Cardiac muscle cell (in vitro differentiated cells and primary cell): ENCODE measurements around the gene DNAJB13. TPM values are rescaled to one million over a fixed set of nuclear protein-coding genes. Genes with fewer than 3 reads are reported as not detected.

Experiments used
- DNase-seq, 2 donors: peaks; one replicate each; pipeline versions ENCODE4 v3.0.0 to v3.0.0-alpha.2; 2010 to 2017; ENCODE audit warnings: low read depth in 1 of 2, low spot score in 1 of 2
- H3K27ac ChIP-seq: fragments of 200-600 bp; sonication (generic); 2 replicates; pipeline ENCODE4 v1.5.1; 2016
- H3K27me3 ChIP-seq: fragments of 200-600 bp; sonication (generic); 2 replicates; pipeline ENCODE4 v1.6.0; 2016; ENCODE audit warnings: control low read depth
- H3K36me3 ChIP-seq: fragments of 200-600 bp; sonication (generic); 2 replicates; pipeline ENCODE4 v1.5.1; 2016; ENCODE audit warnings: control low read depth
- H3K4me1 ChIP-seq: fragments of 200-600 bp; sonication (generic); 2 replicates; pipeline ENCODE4 v1.8.1; 2017; ENCODE audit warnings: low read depth, mild to moderate bottlenecking, mixed run types
- H3K4me3 ChIP-seq: fragments of 200-600 bp; sonication (generic); 2 replicates; pipeline ENCODE4 v1.5.1; 2016; ENCODE audit warnings: mild to moderate bottlenecking
- H3K9me3 ChIP-seq: fragments of 200-600 bp; sonication (generic); 2 replicates; pipeline ENCODE4 v1.5.1; 2017; ENCODE audit warnings: low read depth, mild to moderate bottlenecking, control low read depth
- CTCF ChIP-seq: IDR thresholded peaks from 2 replicates; pipeline ENCODE4 v1.5.1; 2012; ENCODE audit warnings: low read depth, mild to moderate bottlenecking, low read length
- polyA plus RNA-seq: library from polyadenylated mRNA; unstranded; fragments of >200 nt; fragmentation: Nextera tagmentation; extraction: Ambion mirVana; gene quantifications from 2 replicates; pipeline ENCODE4 v1.2.1, GENCODE V29; 2016
- total RNA-seq: library from RNA; depleted of rRNA; stranded (reverse); fragments of >200 nt; gene quantifications from 2 replicates; pipeline ENCODE4 v1.2.3, GENCODE V29; 2016

The DNAJB13 gene
- total and polyA plus RNA-seq, 2 experiments from 2014 or later = 0.24 TPM; not detected in 1

- DNase-seq = no peak
- no peaks in the 10 kb centered on the region for H3K9me3 ChIP-seq
- H3K27me3 ChIP-seq = no peaks in the 10 kb centered on the region
- no peak overlapping the region for H3K27ac ChIP-seq
- no peak overlapping the region for H3K4me3 ChIP-seq
- TF ChIP-seq CTCF = no peak
- peaks cover 4% of the 10 kb centered on the region for H3K36me3 ChIP-seq
- peaks cover 24% of the 10 kb centered on the region for H3K4me1 ChIP-seq
Measured at GRCh38 chr11:74004759-74005615, 54.2 kb downstream of the DNAJB13 start.

- no peak overlapping the region for H3K27ac ChIP-seq
- H3K4me3 ChIP-seq = no peak overlapping the region
- H3K9me3 ChIP-seq = no peaks in the 10 kb centered on the region
- peaks cover 4% of the 10 kb centered on the region for H3K36me3 ChIP-seq
- DNase-seq = no peak
- H3K27me3 ChIP-seq = no peaks in the 10 kb centered on the region
- no peak for TF ChIP-seq CTCF
- peaks cover 32% of the 10 kb centered on the region for H3K4me1 ChIP-seq
Measured at GRCh38 chr11:74005721-74006517, 55.1 kb downstream of the DNAJB13 start.

- Histone ChIP-seq H3K4me1 (peaks cover 36% of the 10 kb centered on the region), H3K9me3 (no peaks in the 10 kb centered on the region), H3K36me3 (peaks cover 4% of the 10 kb centered on the region), H3K4me3 (no peak overlapping the region), H3K27me3 (no peaks in the 10 kb centered on the region), H3K27ac (no peak overlapping the region)
- no peak for DNase-seq
- no peak for TF ChIP-seq CTCF
Measured at GRCh38 chr11:74006743-74007304, 56.0 kb downstream of the DNAJB13 start.

- no peaks in the 10 kb centered on the region for H3K9me3 ChIP-seq
- no peak for TF ChIP-seq CTCF
Measured at GRCh38 chr11:74007691-74008372, 57.0 kb downstream of the DNAJB13 start.

More at GRCh38 chr11:74007691-74008372, 57.0 kb downstream of the DNAJB13 start:
- H3K36me3 ChIP-seq = peaks cover 2% of the 10 kb centered on the region
- no peak overlapping the region for H3K4me3 ChIP-seq
- DNase-seq = no peak
- H3K4me1 ChIP-seq = peaks cover 36% of the 10 kb centered on the region
- H3K27ac ChIP-seq = peak overlapping the region; percentile 82
- H3K27me3 ChIP-seq = no peaks in the 10 kb centered on the region
